Neuronal stem cell (in vitro differentiated cells): ENCODE measurements around the gene GRIN3B.

Experiments used
- DNase-seq: peaks from one replicate; pipeline ENCODE4 v3.0.0-alpha.2; 2013; ENCODE audit warnings: low spot score
- H2AFZ ChIP-seq: one replicate; pipeline ENCODE4 v1.6.1; 2013; ENCODE audit warnings: mild to moderate bottlenecking, low read length, inconsistent platforms
- H2AK5ac ChIP-seq: 2 replicates; pipeline ENCODE4 v1.6.1; 2013; ENCODE audit warnings: low read depth, mild to moderate bottlenecking, inconsistent platforms, low read length, moderate library complexity, mixed read lengths
- H2BK120ac ChIP-seq: 2 replicates; pipeline ENCODE4 v1.6.1; 2013; ENCODE audit warnings: low read depth, mild to moderate bottlenecking, inconsistent platforms, low read length, moderate library complexity, mixed read lengths
- H2BK12ac ChIP-seq: one replicate; pipeline ENCODE4 v1.6.1; 2013; ENCODE audit warnings: low read length, inconsistent platforms
- H2BK15ac ChIP-seq: 2 replicates; pipeline ENCODE4 v1.6.1; 2013; ENCODE audit warnings: mild to moderate bottlenecking, low read length, inconsistent platforms, mixed read lengths
- H2BK5ac ChIP-seq: one replicate; pipeline ENCODE4 v1.6.1; 2013; ENCODE audit warnings: inconsistent platforms, mild to moderate bottlenecking, low read length, moderate library complexity
- H3K14ac ChIP-seq: one replicate; pipeline ENCODE4 v1.6.1; 2013; ENCODE audit warnings: low read length, inconsistent platforms
- H3K18ac ChIP-seq: 2 replicates; pipeline ENCODE4 v1.6.1; 2013; ENCODE audit warnings: low read length, inconsistent platforms
- H3K23ac ChIP-seq: 2 replicates; pipeline ENCODE4 v1.6.1; 2013; ENCODE audit warnings: low read depth, mild to moderate bottlenecking, mixed read lengths, low read length, inconsistent platforms; ENCODE audit not compliant: poor library complexity
- H3K27ac ChIP-seq: replicated peaks from 3 replicates; pipeline ENCODE4 v1.5.1; 2013; ENCODE audit warnings: low read length, inconsistent platforms
- H3K27me3 ChIP-seq, 3 experiments: 2 replicates each; pipeline ENCODE4 v1.6.1; 2013; ENCODE audit warnings: low read length in 3 of 3, mild to moderate bottlenecking in 2 of 3, inconsistent platforms in 1 of 3, low read depth in 1 of 3, mixed read lengths in 1 of 3, moderate library complexity in 1 of 3; ENCODE audit not compliant: control insufficient read depth in 3 of 3, insufficient read depth in 3 of 3
- H3K36me3 ChIP-seq, 2 donors: replicated peaks in 1 of 2; 2 replicates each; pipeline ENCODE4 v1.6.1; 2013; ENCODE audit warnings: low read length in 2 of 2; ENCODE audit not compliant: control insufficient read depth in 2 of 2, insufficient read depth in 2 of 2
- H3K4ac ChIP-seq: 2 replicates; pipeline ENCODE4 v1.6.1; 2013; ENCODE audit warnings: inconsistent platforms, mild to moderate bottlenecking, low read length, moderate library complexity
- H3K4me1 ChIP-seq, 2 donors: 1 replicate in 1 of 2; 2 replicates in 1 of 2; pipeline ENCODE4 v1.6.1; 2013; ENCODE audit warnings: low read length in 2 of 2, low read depth in 1 of 2; ENCODE audit not compliant: control insufficient read depth in 2 of 2, insufficient read depth in 1 of 2
- H3K4me2 ChIP-seq: one replicate; pipeline ENCODE4 v1.6.1; 2013; ENCODE audit warnings: mild to moderate bottlenecking, low read length, inconsistent platforms; ENCODE audit not compliant: insufficient read depth, poor library complexity, severe bottlenecking
- H3K4me3 ChIP-seq, 2 donors: 2 replicates each; pipeline ENCODE4 v1.5.1; 2013; ENCODE audit warnings: low read length in 2 of 2, mild to moderate bottlenecking in 2 of 2, inconsistent platforms in 1 of 2, moderate library complexity in 1 of 2
- H3K79me1 ChIP-seq: one replicate; pipeline ENCODE4 v1.6.1; 2013; ENCODE audit warnings: low read depth, mild to moderate bottlenecking, inconsistent platforms, low read length, moderate library complexity
- H3K9ac ChIP-seq: one replicate; pipeline ENCODE4 v1.6.1; 2013; ENCODE audit warnings: mild to moderate bottlenecking, low read depth, low read length, inconsistent platforms; ENCODE audit not compliant: poor library complexity
- H3K9me3 ChIP-seq, 2 donors: replicated peaks in 1 of 2; 2 replicates each; pipeline versions ENCODE3 to v1.6.1; 2013; ENCODE audit warnings: low read length in 2 of 2, mild to moderate bottlenecking in 2 of 2, inconsistent platforms in 1 of 2, low read depth in 1 of 2, mixed read lengths in 1 of 2, moderate library complexity in 1 of 2; ENCODE audit not compliant: control insufficient read depth in 2 of 2, insufficient read depth in 1 of 2
- H4K8ac ChIP-seq: one replicate; pipeline ENCODE4 v1.6.1; 2013; ENCODE audit warnings: low read depth, mild to moderate bottlenecking, inconsistent platforms, low read length, moderate library complexity
- H4K91ac ChIP-seq: one replicate; pipeline ENCODE4 v1.6.1; 2013; ENCODE audit warnings: low read length, low read depth, mild to moderate bottlenecking, inconsistent platforms; ENCODE audit not compliant: poor library complexity
- WGBS, 2 donors: extraction: QIAGEN DNeasy Blood & Tissue Kit; methylation state at CpG; one replicate each; pipeline ENCODE4 v1.1.7; 2013; ENCODE audit warnings: missing lambda C conversion rate in 2 of 2, mixed read lengths in 1 of 2; ENCODE audit not compliant: insufficient read length in 2 of 2, insufficient replicate concordance in 1 of 2; ENCODE audit errors: extremely low coverage in 2 of 2; 5-methylcytosine and 5-hydroxymethylcytosine counted together

Gene GRIN3B

DNA sequence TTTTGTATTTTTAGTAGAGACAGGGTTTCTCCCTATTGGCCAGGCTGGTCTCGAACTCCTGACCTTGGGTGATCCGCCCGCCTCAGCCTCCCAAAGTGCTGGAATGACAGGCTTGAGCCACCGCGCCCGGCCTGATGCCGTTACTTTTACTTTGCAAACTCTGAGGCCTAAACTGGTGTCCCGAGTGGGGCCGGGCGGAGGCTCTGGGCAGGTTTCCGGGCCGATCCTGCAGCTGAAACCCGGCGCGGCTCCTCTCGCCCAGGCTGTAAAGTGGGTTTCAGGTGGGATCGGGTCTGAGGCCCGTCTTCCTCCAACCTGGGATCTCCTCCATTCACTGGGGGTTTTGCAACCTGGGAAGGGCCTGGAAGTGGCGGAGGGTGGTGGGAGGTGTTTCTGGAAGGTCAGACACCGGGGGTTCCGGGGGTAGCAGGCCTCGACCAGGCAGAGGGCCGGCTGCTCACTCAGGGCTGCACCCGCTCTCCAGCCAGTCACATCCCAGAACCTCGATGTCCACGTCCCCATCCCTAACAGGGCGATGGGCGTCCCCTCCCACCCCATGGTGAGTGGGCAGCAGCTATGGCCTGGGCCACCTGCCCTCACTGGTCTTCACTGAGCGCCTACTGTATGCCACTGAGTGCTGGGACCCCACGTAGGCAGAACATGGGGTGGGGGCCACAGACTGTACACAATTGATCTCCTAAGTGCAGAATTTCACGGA is 37.4 kb upstream of the GRIN3B start:
- Histone ChIP-seq H2BK5ac (no peak overlapping the region), H3K9ac (peak overlapping the region; percentile 53), H2AK5ac (peak overlapping the region; percentile 43), H3K4ac (no peak overlapping the region), H4K8ac (no peak overlapping the region), H3K27me3 (no peaks in the 10 kb centered on the region), H3K23ac (no peak overlapping the region), H2AFZ (no peak overlapping the region), H4K91ac (no peak overlapping the region), H2BK12ac (no peak overlapping the region), H2BK120ac (no peak overlapping the region), H3K4me2 (no peak overlapping the region), H3K4me3 (peak overlapping the region in 1 of 2 donors; percentile 65), H3K18ac (no peak overlapping the region), H2BK15ac (no peak overlapping the region), H3K4me1 (peaks cover 0 to 11% of the 10 kb centered on the region in 2 donors), H3K36me3 (peaks cover 53 to 87% of the 10 kb centered on the region in 2 donors), H3K27ac (no peak overlapping the region), H3K9me3 (peaks cover 10 to 20% of the 10 kb centered on the region in 2 donors), H3K14ac (peak overlapping the region; percentile 47), H3K79me1 (peaks cover 26% of the 10 kb centered on the region)
- no CpG with 5 or more reads among the region's 31 CpGs for WGBS, 2 donors
- DNase-seq, result no peak

- H3K4me1 ChIP-seq, result peaks cover 0 to 11% of the 10 kb centered on the region in 2 donors
- H3K23ac ChIP-seq, result no peak overlapping the region
- H3K14ac ChIP-seq, result no peak overlapping the region
- no peak overlapping the region for H4K8ac ChIP-seq
- peak overlapping the region; percentile 66 for H2BK5ac ChIP-seq
- H3K9me3 ChIP-seq, result peaks cover 14 to 23% of the 10 kb centered on the region in 2 donors
- H2BK120ac ChIP-seq, result no peak overlapping the region
- no peak overlapping the region for H4K91ac ChIP-seq
- H3K36me3 ChIP-seq, result peaks cover 57 to 88% of the 10 kb centered on the region in 2 donors
- H2BK15ac ChIP-seq, result no peak overlapping the region
- H3K4me3 ChIP-seq, result no peak overlapping the region
- peak overlapping the region; percentile 43 for H2AK5ac ChIP-seq
- WGBS, 2 donors, result no CpG with 5 or more reads among the region's 11 CpGs
- no peak overlapping the region for H3K4ac ChIP-seq
- no peak overlapping the region for H2AFZ ChIP-seq
- H3K18ac ChIP-seq, result no peak overlapping the region
- no peak overlapping the region for H3K4me2 ChIP-seq
- no peak for DNase-seq
- no peak overlapping the region for H3K27ac ChIP-seq
- peaks cover 26% of the 10 kb centered on the region for H3K79me1 ChIP-seq
- no peak overlapping the region for H2BK12ac ChIP-seq
- no peaks in the 10 kb centered on the region for H3K27me3 ChIP-seq
- peak overlapping the region; percentile 53 for H3K9ac ChIP-seq
These were observed 36.7 kb upstream of the GRIN3B start for GRCh38 chr19:963486-963951.

- Histone ChIP-seq H3K4me2 (no peak overlapping the region), H2BK12ac (no peak overlapping the region), H3K4me1 (peaks cover 0 to 11% of the 10 kb centered on the region in 2 donors), H3K27me3 (no peaks in the 10 kb centered on the region), H3K9me3 (peaks cover 17 to 27% of the 10 kb centered on the region in 2 donors), H2BK5ac (no peak overlapping the region), H2AFZ (no peak overlapping the region), H2BK15ac (no peak overlapping the region), H3K27ac (no peak overlapping the region), H4K8ac (peak overlapping the region; percentile 48), H2AK5ac (no peak overlapping the region), H3K4ac (no peak overlapping the region), H2BK120ac (no peak overlapping the region), H3K9ac (no peak overlapping the region), H3K79me1 (peaks cover 23% of the 10 kb centered on the region), H3K4me3 (no peak overlapping the region), H3K14ac (no peak overlapping the region), H3K23ac (peak overlapping the region; percentile 11), H4K91ac (no peak overlapping the region), H3K18ac (peak overlapping the region; percentile 48), H3K36me3 (peaks cover 58 to 90% of the 10 kb centered on the region in 2 donors)
- WGBS, 2 donors, result no CpG with 5 or more reads among the region's 16 CpGs
- no peak for DNase-seq
These were observed 36.1 kb upstream of the GRIN3B start for GRCh38 chr19:964116-964520.

GRCh38 chr19:964761-965694 is 35.2 kb upstream of the GRIN3B start:
- Histone ChIP-seq H3K36me3 (peaks cover 56 to 90% of the 10 kb centered on the region in 2 donors), H3K4me2 (no peak overlapping the region), H2BK15ac (no peak overlapping the region), H2AFZ (no peak overlapping the region), H3K18ac (no peak overlapping the region), H2BK5ac (no peak overlapping the region), H3K79me1 (peaks cover 18% of the 10 kb centered on the region), H3K4me1 (peaks cover 0 to 7% of the 10 kb centered on the region in 2 donors), H2BK120ac (no peak overlapping the region), H4K91ac (no peak overlapping the region), H3K9ac (no peak overlapping the region), H3K27ac (no peak overlapping the region), H3K14ac (no peak overlapping the region), H3K4me3 (no peak overlapping the region), H3K27me3 (no peaks in the 10 kb centered on the region), H2AK5ac (no peak overlapping the region), H2BK12ac (no peak overlapping the region), H3K23ac (peak overlapping the region; percentile 11), H4K8ac (peak overlapping the region; percentile 48), H3K4ac (no peak overlapping the region), H3K9me3 (peaks cover 18 to 32% of the 10 kb centered on the region in 2 donors)
- DNase-seq, result no peak
- no CpG with 5 or more reads among the region's 19 CpGs for WGBS, 2 donors
